GM18526 (cell line): ENCODE results near the gene ST6GAL2.

ENCODE experiments used
- POLR2A ChIP-seq: IDR thresholded peaks from 3 replicates; pipeline ENCODE4 v1.6.1; 2011; ENCODE audit not compliant: insufficient read length; ENCODE audit errors: extremely low read depth

The ST6GAL2 gene

GRCh38 chr2:106800976-106801655, 84.9 kb downstream of the ST6GAL2 start:
- TF ChIP-seq POLR2A = no peak

DNA sequence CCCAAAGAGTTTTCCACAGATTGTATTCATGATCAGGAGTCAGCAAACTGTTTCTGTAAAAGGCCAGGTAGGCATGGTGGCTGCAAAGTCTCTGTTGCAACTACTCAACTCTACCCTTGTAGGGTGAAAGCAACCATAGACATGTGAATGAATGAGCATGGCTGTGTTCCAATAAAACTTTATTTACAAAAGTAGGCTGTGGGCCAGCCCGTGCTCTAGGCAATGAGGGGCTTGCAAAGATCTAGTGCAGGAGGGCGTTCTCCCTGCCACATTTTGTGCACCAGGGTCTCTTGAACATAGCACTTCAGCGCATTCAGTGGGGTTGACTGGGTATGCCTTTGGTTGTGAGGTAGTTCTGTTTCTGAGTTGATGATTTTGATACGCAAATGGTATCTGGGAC, 85.8 kb downstream of the ST6GAL2 start:
- TF ChIP-seq POLR2A = no peak

- TF ChIP-seq POLR2A = no peak
Observed at GRCh38 chr2:106798826-106799552, 87.0 kb downstream of the ST6GAL2 start.

GRCh38 chr2:106797494-106797893, 88.5 kb downstream of the ST6GAL2 start:
- TF ChIP-seq POLR2A = no peak

GRCh38 chr2:106792671-106793070, 93.3 kb downstream of the ST6GAL2 start:
- TF ChIP-seq POLR2A = no peak

- TF ChIP-seq POLR2A = no peak
Observed at GRCh38 chr2:106789185-106789584, 96.8 kb downstream of the ST6GAL2 start.

- TF ChIP-seq POLR2A = no peak
Observed at GRCh38 chr2:106782681-106783080, 103.3 kb downstream of the ST6GAL2 start.

DNA sequence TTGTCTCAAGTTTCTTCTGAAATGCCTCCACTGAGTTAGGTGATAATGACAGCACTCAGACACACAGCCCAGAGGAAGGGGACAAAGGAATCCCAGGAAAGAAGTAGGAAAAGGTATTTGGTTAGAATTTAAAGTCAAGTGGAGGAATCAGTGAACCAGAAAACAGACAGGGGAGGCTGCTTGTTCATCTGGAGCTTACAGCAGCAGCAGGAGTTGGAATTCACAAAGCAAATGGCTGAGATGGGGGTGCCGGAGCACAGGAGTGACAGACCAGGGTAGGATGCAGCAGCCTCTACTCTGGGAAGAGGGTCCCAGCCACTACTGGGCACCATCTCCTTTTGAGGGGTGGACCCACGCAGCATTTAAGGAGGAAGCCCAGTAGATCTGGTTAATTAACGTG, 104.8 kb downstream of the ST6GAL2 start:
- TF ChIP-seq POLR2A = no peak

- TF ChIP-seq POLR2A = no peak
Observed at GRCh38 chr2:106771811-106772210, 114.2 kb downstream of the ST6GAL2 start.

GRCh38 chr2:106770986-106771385, 115.0 kb downstream of the ST6GAL2 start:
- TF ChIP-seq POLR2A = no peak

DNA sequence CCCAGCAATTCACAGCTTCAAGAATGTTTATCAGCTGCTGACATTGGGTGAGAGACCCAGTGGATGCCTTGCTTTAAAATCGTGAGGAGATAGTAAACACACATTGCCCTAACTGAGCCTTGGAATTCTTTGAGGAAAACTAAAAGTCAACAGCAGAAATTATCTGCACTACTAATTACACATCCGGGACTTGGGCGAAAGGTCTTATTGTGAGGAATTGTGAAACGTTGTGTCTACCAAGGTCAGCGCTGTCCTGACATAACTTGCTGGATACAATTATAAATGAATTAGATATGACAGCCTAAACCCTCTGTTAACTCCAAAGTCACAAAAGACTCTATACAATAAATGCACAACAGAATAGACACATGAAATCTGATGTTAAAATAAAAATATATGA, 121.4 kb downstream of the ST6GAL2 start:
- TF ChIP-seq POLR2A = no peak

DNA sequence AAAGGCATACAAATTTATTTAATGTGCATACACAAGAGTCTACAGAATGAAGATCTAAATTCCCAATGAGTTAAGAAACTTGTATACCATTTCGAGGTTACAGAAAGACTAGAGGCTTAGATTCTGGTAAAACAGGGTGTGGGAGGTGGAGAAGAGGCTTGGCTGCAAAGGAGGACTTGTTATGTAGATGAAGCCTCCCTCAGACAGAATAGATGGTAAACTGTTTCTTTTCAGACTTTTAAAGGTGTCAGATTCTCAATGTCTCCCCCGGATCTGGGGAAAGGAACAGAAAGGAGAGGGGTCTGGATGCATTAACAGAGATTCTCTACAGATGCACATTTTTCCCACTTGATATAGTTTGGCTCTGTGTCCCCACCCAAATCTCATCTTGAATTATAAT, 126.0 kb downstream of the ST6GAL2 start:
- TF ChIP-seq POLR2A = no peak

DNA sequence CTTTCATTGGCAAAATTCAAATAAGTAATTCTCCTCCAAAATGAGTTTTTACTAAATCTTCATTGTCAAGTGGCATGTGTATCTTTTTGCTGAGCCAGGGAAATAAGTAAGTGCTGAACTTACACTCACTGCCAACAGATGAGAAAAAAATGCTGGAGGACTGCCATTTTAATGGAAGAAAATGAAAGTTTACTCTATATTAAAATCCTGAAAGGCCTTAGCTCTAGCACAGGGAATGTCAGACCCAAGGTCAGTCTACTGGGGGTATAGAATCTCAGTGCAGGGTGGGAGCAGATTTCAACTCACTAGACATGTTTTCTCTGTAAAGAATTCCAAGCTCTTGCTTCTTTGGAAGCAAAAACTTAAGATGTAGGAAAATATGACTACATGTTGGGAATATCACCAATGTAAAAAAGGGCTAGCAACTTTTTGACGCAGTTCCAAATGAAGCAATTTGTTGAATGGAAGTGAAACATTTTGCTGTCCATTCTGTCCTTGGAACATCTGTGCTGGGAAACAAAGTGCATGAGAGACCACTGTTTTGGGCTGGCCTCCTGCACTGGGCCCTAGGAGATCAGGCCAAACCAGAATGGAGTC, 127.0 kb downstream of the ST6GAL2 start:
- TF ChIP-seq POLR2A = no peak
